GM18502 (cell line): Measurements from ENCODE around the gene C6orf120.
A peak's percentile ranks its signal among the peaks of the same experiment; 100 is the strongest.
"Not testable (repeated sequence)": the region's sequence is repeated elsewhere in the genome, so short reads cannot be mapped to it uniquely, and the experiment has no call there.

Source experiments
- ATAC-seq: cut with Tn5 transposase; IDR thresholded peaks from one replicate; pipeline ENCODE4 v1.9.1; 2021; ENCODE audit warnings: mild to moderate bottlenecking; ENCODE audit not compliant: unreplicated experiment, poor library complexity

The C6orf120 gene

GRCh38 chr6:169677096-169677495, 24.8 kb upstream of the C6orf120 start:
- no peak for ATAC-seq

- ATAC-seq, result no peak
Measured at GRCh38 chr6:169678342-169678741, 23.6 kb upstream of the C6orf120 start.

GRCh38 chr6:169684056-169684455, 17.9 kb upstream of the C6orf120 start:
- ATAC-seq, result no peak

- ATAC-seq, result no peak
Measured at GRCh38 chr6:169685860-169686259, 16.1 kb upstream of the C6orf120 start.

- no peak for ATAC-seq
Measured at GRCh38 chr6:169689287-169689686, 12.6 kb upstream of the C6orf120 start.

GRCh38 chr6:169691260-169691659, 10.7 kb upstream of the C6orf120 start:
- ATAC-seq, result no peak

- no peak for ATAC-seq
Measured at GRCh38 chr6:169692516-169692915, 9.4 kb upstream of the C6orf120 start.

- ATAC-seq, result no peak
Measured at GRCh38 chr6:169695131-169695530, 6.8 kb upstream of the C6orf120 start.

GRCh38 chr6:169697115-169697514, 4.8 kb upstream of the C6orf120 start:
- ATAC-seq, result not testable (repeated sequence)

GRCh38 chr6:169700296-169700695, 1.6 kb upstream of the C6orf120 start:
- ATAC-seq, result no peak

- peak; percentile 6 for ATAC-seq
Measured at GRCh38 chr6:169701311-169701953, 494 bp upstream of the C6orf120 start.

GRCh38 chr6:169702840-169703246, 917 bp downstream of the C6orf120 start:
- ATAC-seq, result peak; percentile 8

- ATAC-seq, result no peak
Measured at GRCh38 chr6:169707772-169708171, 5.8 kb downstream of the C6orf120 start.

- peak; percentile 54 for ATAC-seq
Measured at GRCh38 chr6:169709293-169709692, 7.4 kb downstream of the C6orf120 start.

GRCh38 chr6:169710009-169710408, 8.1 kb downstream of the C6orf120 start:
- ATAC-seq, result no peak

GRCh38 chr6:169714178-169714577, 12.3 kb downstream of the C6orf120 start:
- ATAC-seq, result no peak

GRCh38 chr6:169714595-169714994, 12.7 kb downstream of the C6orf120 start:
- ATAC-seq, result no peak

GRCh38 chr6:169719117-169719516, 17.2 kb downstream of the C6orf120 start:
- no peak for ATAC-seq

GRCh38 chr6:169720207-169720855, 18.4 kb downstream of the C6orf120 start:
- no peak for ATAC-seq

- peak; percentile 29 for ATAC-seq
Measured at GRCh38 chr6:169722362-169723199, 20.7 kb downstream of the C6orf120 start.

GRCh38 chr6:169723200-169723909, 21.4 kb downstream of the C6orf120 start:
- ATAC-seq, result peak; percentile 44
